ENCODE measurements around the gene ALS2CL. TPM values are rescaled to one million over a fixed set of nuclear protein-coding genes. Genes with fewer than 3 reads are reported as not detected.

ALS2CL gene
- total and polyA plus RNA-seq, 2 donors (not counting 3 experiments of a cell fraction or from before 2014, with no cell fraction given), result 7.8 to 10.1 TPM

GRCh38 chr3:46673151-46674030 is 20.1 kb downstream of the ALS2CL start:
- FAIRE-seq (no peak), DNase-seq (ENCODE audit: low read depth, low spot score) (no peak)
- Histone ChIP-seq H3K4me2 (ENCODE audit: insufficient read depth, low read length) (no peak overlapping the region), H2AFZ (ENCODE audit: low read depth, low read length) (no peak overlapping the region), H3K9ac (replicated peaks; ENCODE audit: extremely low read depth, insufficient read depth, low read length) (no peak overlapping the region), H3K4me1 (ENCODE audit: control insufficient read depth, extremely low read depth, insufficient read depth, low read length) (no peaks in the 10 kb centered on the region), H3K27me3 (ENCODE audit: control insufficient read depth in 2 of 2, insufficient read depth in 2 of 2, low read length in 2 of 2) (no peaks in the 10 kb centered on the region), H3K9me1 (replicated peaks; ENCODE audit: control insufficient read depth, extremely low read depth, insufficient read depth, low read length) (no peaks in the 10 kb centered on the region), H3K27ac (ENCODE audit: insufficient read depth, low read depth, low read length) (no peak overlapping the region), H3K4me3 (replicated peaks in 1 of 3; ENCODE audit: insufficient read depth in 1 of 3, low read depth in 1 of 3, low read length in 3 of 3) (no peak overlapping the region), H4K20me1 (replicated peaks; ENCODE audit: control insufficient read depth, extremely low read depth, insufficient read depth, low read length) (no peaks in the 10 kb centered on the region), H3K79me2 (ENCODE audit: control insufficient read depth, insufficient read depth, low read length) (no peaks in the 10 kb centered on the region), H3K9me3 (replicated peaks; ENCODE audit: control insufficient read depth, insufficient read depth, low read length) (no peaks in the 10 kb centered on the region), H3K36me3 (ENCODE audit: control insufficient read depth in 2 of 2, extremely low read depth in 1 of 2, insufficient read depth in 2 of 2, low read length in 2 of 2) (no peaks in the 10 kb centered on the region)
- dilution Hi-C loops (cut with MboI; ENCODE audit: extremely low pct_ligation_motif_present, low sequenced_read_pairs) (no loop called here), intact Hi-C loops (cut with micrococcal nuclease) (no loop called here)
- TF ChIP-seq MAX (IDR thresholded peaks at IDR 0.05; ENCODE audit: insufficient read depth, insufficient read length) (no peak), POLR2AphosphoS5 (IDR thresholded peaks at IDR 0.05; ENCODE audit: insufficient read depth, low read depth, low read length) (no peak), CTCF (IDR thresholded peaks at IDR 0.05; ENCODE audit: extremely low read depth in 1 of 2, insufficient read depth in 1 of 2, low read depth in 1 of 2, low read length in 2 of 2) (no peak), EZH2 (IDR thresholded peaks at IDR 0.05; ENCODE audit: borderline replicate concordance, low read depth, low read length, severe bottlenecking) (no peak), POLR2A (IDR thresholded peaks at IDR 0.05; ENCODE audit: low read depth, low read length) (no peak), MYC (IDR thresholded peaks at IDR 0.05; ENCODE audit: low read depth, low read length) (no peak), GATA2 (IDR thresholded peaks at IDR 0.05; ENCODE audit: insufficient read depth, insufficient read length, low read depth, low read length) (no peak), JUN (IDR thresholded peaks at IDR 0.05; ENCODE audit: borderline replicate concordance, insufficient read depth, insufficient read length, low read depth) (no peak), FOS (IDR thresholded peaks at IDR 0.05; ENCODE audit: borderline replicate concordance, insufficient read depth, low read length) (no peak)
- POLR2A ChIA-PET, result no interaction called here
- no TSS peak for BruUV-seq (replicated peaks)
- CTCF ChIA-PET, result interaction anchor here (1.4 to 1.6 kb wide), 3 partner anchors 9 to 185 kb away, joined by 3 to 9 read pairs (median 7); no protein-coding TSS in a partner anchor

Measured in endothelial cell of umbilical vein (primary cell).